HL-60 (cell line): Measurements from ENCODE around the gene CTNND2.

ENCODE experiments used
- DNase-seq, 2 experiments: peaks; one replicate each; pipeline ENCODE4 v3.0.0-alpha.2; 2010 to 2020; ENCODE audit warnings: low read depth in 1 of 2, low spot score in 1 of 2
- H3K27ac ChIP-seq: fragments of 250-450 bp; sonication (Bioruptor Pico); replicated peaks from 2 replicates; pipeline ENCODE4 v1.5.1; 2020; ENCODE audit warnings: mild to moderate bottlenecking, moderate library complexity
- H3K27me3 ChIP-seq: fragments of 250-450 bp; sonication (Bioruptor Pico); 2 replicates; pipeline ENCODE4 v1.5.1; 2021; ENCODE audit warnings: mild to moderate bottlenecking, moderate library complexity; ENCODE audit not compliant: insufficient read depth, poor library complexity, severe bottlenecking
- H3K4me3 ChIP-seq: replicated peaks from 2 replicates; pipeline ENCODE4 v1.5.1; 2011; ENCODE audit warnings: mild to moderate bottlenecking, control low read depth, low read length; ENCODE audit not compliant: insufficient read depth
- CTCF ChIP-seq: IDR thresholded peaks from one replicate; pipeline ENCODE4 v1.5.1; 2011; ENCODE audit warnings: low read length, control low read depth, inconsistent platforms; ENCODE audit not compliant: insufficient read depth
- GABPA ChIP-seq: IDR thresholded peaks from 2 replicates; pipeline ENCODE4 v1.6.1; 2012; ENCODE audit warnings: low read depth
- POLR2AphosphoS5 ChIP-seq: IDR thresholded peaks from 2 replicates; pipeline ENCODE4 v1.6.1; 2012; ENCODE audit warnings: low read depth
- REST ChIP-seq: IDR thresholded peaks from 2 replicates; pipeline ENCODE4 v1.6.1; 2012; ENCODE audit warnings: low read depth; ENCODE audit not compliant: insufficient replicate concordance
- SPI1 ChIP-seq: IDR thresholded peaks from 2 replicates; pipeline ENCODE4 v1.6.1; 2012; ENCODE audit warnings: low read depth, mild to moderate bottlenecking, borderline replicate concordance

Gene CTNND2

DNA sequence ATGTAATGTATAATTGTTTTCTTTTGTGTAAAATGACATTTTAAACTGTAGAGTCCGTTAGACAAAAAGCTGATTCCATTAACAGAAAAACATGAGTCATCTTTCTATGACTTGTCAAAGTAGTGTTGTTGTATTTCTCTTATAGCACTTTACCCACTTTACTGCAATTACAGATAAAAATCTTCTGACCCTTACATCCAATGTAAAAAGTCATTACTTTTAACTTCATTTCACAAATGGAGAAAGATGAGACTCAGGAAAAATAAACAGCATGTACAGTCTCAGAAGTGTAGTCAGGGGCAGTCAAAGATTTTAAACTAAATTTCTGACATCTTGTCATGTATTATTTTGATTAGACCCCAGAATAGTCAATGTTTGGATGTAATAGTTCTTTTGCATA, 146.6 kb downstream of the CTNND2 start:
- Histone ChIP-seq H3K27ac (no peak overlapping the region), H3K4me3 (no peak overlapping the region), H3K27me3 (no peaks in the 10 kb centered on the region)
- TF ChIP-seq GABPA (no peak), CTCF (no peak), SPI1 (no peak), POLR2AphosphoS5 (no peak), REST (no peak)
- no peak for DNase-seq

DNA sequence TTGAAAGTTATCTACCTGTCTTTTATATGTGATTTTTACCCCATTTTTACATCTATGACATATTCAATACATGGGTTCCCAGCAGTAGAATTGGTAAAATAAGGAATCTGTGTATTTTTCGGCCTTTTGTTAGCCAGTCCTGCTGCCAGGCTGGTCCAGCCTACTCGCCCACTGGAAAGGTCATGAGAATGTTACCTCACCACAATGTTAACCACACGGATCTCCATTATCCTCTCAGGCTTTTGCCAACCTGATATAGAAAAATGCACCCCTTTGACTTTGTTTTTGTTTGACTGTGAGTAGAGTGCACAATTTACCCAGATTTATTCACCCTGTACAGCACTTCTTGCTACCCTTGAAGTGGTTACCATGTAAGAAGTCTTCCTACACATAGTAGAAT, 167.2 kb downstream of the CTNND2 start:
- no peak for DNase-seq
- Histone ChIP-seq H3K4me3 (no peak overlapping the region), H3K27ac (no peak overlapping the region), H3K27me3 (no peaks in the 10 kb centered on the region)
- TF ChIP-seq POLR2AphosphoS5 (no peak), REST (no peak), SPI1 (no peak), GABPA (no peak), CTCF (no peak)

DNA sequence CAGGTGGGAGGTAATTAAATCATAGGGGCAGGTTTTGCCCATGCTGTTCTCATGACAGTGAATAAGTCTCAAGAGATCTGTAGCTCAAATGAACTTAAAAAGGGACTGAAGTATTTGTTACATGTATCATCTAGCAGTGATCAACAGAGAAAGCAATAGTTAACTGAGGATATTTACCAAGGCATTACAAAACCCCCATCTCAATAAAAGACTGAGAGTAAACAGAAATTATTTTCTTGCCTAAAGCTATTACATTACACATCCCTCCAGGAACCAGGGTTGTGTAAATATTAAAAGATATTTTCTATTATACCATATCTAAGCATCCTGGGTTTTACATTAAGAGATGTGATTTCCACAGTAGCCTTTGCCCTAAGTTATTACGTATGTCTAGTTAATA, 169.9 kb downstream of the CTNND2 start:
- no peaks in the 10 kb centered on the region for H3K27me3 ChIP-seq
- TF ChIP-seq REST, result no peak
- TF ChIP-seq GABPA, result no peak
- no peak for TF ChIP-seq SPI1
- TF ChIP-seq POLR2AphosphoS5, result no peak
- TF ChIP-seq CTCF, result no peak

More for the DNA sequence above, 169.9 kb downstream of the CTNND2 start:
- no peak for DNase-seq
- H3K4me3 ChIP-seq, result no peak overlapping the region
- no peak overlapping the region for H3K27ac ChIP-seq
